ENCODE data around the gene SNAPC2.

Gene SNAPC2

GRCh38 chr19:7874076-7874896 lies 45.9 kb upstream of the SNAPC2 start, which contains the start of gene PRR36:
PRR36 (minus strand) TSS chr19:7874390; CDS start chr19:7873689, 701 bp downstream.
- TF ChIP-seq, protein P1, sequence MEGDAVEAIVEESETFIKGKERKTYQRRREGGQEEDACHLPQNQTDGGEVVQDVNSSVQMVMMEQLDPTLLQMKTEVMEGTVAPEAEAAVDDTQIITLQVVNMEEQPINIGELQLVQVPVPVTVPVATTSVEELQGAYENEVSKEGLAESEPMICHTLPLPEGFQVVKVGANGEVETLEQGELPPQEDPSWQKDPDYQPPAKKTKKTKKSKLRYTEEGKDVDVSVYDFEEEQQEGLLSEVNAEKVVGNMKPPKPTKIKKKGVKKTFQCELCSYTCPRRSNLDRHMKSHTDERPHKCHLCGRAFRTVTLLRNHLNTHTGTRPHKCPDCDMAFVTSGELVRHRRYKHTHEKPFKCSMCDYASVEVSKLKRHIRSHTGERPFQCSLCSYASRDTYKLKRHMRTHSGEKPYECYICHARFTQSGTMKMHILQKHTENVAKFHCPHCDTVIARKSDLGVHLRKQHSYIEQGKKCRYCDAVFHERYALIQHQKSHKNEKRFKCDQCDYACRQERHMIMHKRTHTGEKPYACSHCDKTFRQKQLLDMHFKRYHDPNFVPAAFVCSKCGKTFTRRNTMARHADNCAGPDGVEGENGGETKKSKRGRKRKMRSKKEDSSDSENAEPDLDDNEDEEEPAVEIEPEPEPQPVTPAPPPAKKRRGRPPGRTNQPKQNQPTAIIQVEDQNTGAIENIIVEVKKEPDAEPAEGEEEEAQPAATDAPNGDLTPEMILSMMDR (IDR thresholded peaks at IDR 0.05): no peak

DNA sequence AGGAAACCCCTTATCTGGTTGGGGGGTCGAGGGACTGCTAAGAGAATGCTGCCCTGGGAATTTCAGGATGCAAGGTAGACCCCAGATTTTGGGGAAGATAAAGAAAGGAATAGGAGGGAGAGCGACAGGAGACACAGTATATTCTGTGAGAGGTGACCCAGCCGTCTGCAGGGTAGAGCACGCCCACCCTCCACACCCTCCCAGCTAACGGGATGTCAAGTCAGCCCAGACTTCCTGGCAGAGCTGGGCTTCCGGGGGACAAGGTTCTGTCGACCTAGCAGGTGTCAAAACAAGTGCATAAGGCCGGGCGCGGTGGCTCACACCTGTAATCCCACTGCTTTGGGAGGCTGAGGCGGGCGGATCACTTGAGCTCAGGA lies 45.3 kb upstream of the SNAPC2 start:
- TF ChIP-seq, protein P1 (IDR thresholded peaks at IDR 0.05): no peak

DNA sequence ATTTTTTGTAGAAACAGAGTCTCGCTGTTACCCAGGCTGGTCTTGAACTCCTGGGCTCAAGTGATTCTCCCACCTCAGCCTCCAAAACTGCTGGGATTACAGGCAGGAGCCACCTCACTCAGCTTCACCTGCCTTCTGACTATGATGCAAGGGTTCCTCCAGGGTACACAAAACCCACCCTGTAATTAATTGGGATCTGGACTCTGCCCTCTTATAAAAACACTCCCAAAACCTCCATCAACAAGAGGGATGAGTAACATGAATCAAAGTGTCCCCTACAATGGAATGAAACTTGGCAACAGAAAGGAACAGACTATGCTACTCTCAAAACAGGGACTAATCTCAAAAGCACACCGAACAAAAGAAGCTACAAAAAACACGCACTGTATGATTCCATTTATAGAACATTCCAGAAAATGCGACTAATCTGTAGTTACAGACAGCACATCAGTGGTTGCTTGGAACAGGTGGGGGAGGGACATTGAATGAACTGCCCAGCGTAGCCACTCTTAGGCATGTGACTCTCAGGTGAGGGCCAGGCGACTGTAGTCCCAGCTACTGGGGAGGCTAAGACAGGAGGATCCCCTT lies 42.8 kb upstream of the SNAPC2 start:
- TF ChIP-seq, protein P1 (IDR thresholded peaks at IDR 0.05): no peak

- TF ChIP-seq, protein P1 (IDR thresholded peaks at IDR 0.05): no peak
Measured at GRCh38 chr19:7879111-7879807, 40.9 kb upstream of the SNAPC2 start.

DNA sequence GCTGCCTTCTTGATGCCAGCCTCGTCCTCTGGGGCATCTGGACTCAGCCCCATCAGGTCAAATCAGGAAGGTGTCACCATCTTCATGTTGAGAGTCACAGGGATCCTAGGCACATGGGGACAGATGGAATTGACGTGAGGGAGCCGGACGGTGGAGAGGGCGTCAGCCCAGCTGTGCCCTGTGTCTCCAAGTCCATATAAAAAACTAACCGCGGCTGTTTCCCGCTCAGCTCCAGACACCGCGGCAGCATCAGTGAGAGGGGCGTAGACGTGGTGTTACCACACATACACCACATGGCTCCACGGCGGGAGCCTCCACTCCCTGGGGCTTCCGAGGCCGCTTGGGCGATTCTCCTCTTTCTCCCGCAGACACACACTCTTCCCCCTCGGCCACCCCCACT lies 40.3 kb upstream of the SNAPC2 start:
- TF ChIP-seq, protein P1 (IDR thresholded peaks at IDR 0.05): no peak

DNA sequence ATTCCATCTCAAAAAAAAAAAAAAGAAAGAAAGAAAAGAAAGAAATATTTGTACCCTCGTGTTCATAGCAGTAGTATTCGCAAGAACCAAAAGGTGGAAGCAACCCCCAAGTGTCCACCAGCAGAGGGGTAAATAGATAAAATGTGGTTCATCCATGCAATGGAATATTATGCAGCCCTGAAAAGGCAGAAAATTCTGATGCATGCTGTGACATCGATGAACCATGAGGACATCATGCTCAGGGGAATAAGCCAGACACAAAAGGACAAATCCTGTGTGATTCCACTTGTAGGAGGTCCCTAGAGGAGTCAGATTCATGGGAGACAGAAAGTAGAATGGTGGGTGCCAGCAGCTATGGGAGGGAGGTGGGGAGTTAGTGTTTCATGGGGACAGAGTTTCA lies 38.2 kb upstream of the SNAPC2 start:
- TF ChIP-seq, protein P1 (IDR thresholded peaks at IDR 0.05): no peak

DNA sequence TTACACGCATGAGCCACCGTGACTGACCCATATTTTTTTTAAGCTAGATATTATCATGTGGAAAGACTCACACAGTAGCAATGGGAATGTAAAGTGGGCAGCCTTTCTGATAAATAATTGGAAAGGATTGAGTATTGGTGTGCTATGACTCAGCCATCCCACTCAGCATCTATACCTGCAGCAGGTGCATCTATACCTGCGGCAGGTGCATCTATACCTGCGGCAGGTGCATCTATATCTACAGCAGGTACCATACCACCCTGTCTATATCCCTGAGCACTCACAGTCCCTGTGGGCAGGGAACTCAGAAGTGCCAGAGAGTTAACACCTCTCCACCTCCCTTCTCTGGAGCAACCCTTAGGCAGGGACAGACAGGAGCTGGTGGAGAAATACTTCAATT lies 37.0 kb upstream of the SNAPC2 start:
- TF ChIP-seq, protein P1 (IDR thresholded peaks at IDR 0.05): no peak

Measured in LNCAP (cell line).